Endometrium (tissue), 2 donors: Measurements from ENCODE around the gene SKI.
"Not testable (repeated sequence)": the region's sequence is repeated elsewhere in the genome, so short reads cannot be mapped to it uniquely, and the experiment has no call there.

ENCODE experiments used
- FAIRE-seq: peaks from 2 replicates; lab custom pipeline; 2012; peaks lifted over from hg19 to GRCh38; lab: Jason Lieb, UNC
- donor health status: control.
- donor health status: control.

SKI gene

GRCh38 chr1:2294033-2294724 lies 66.1 kb downstream of the SKI start:
- no peak for FAIRE-seq

- no peak for FAIRE-seq
Observed at GRCh38 chr1:2294725-2295078, 66.6 kb downstream of the SKI start.

GRCh38 chr1:2295526-2295925 lies 67.4 kb downstream of the SKI start:
- FAIRE-seq: no peak

GRCh38 chr1:2296211-2296610 lies 68.1 kb downstream of the SKI start:
- not testable (repeated sequence) for FAIRE-seq

- FAIRE-seq: no peak
Observed at GRCh38 chr1:2296614-2297013, 68.5 kb downstream of the SKI start.

- FAIRE-seq: no peak
Observed at GRCh38 chr1:2297246-2298011, 69.3 kb downstream of the SKI start.

- FAIRE-seq: no peak
Observed at GRCh38 chr1:2298685-2299084, 70.6 kb downstream of the SKI start.

GRCh38 chr1:2299131-2299627 lies 71.1 kb downstream of the SKI start:
- FAIRE-seq: no peak

GRCh38 chr1:2300004-2300771 lies 72.1 kb downstream of the SKI start:
- no peak for FAIRE-seq

GRCh38 chr1:2300851-2301606 lies 72.9 kb downstream of the SKI start:
- FAIRE-seq: no peak

- FAIRE-seq: no peak
Observed at GRCh38 chr1:2301607-2302291, 73.6 kb downstream of the SKI start.

- no peak for FAIRE-seq
Observed at GRCh38 chr1:2302292-2302925, 74.3 kb downstream of the SKI start.

- FAIRE-seq: no peak
Observed at GRCh38 chr1:2303016-2303775, 75.1 kb downstream of the SKI start.

- FAIRE-seq: no peak
Observed at GRCh38 chr1:2303781-2304180, 75.7 kb downstream of the SKI start.

- no peak for FAIRE-seq
Observed at GRCh38 chr1:2304282-2304681, 76.2 kb downstream of the SKI start.

GRCh38 chr1:2304921-2305681 lies 77.0 kb downstream of the SKI start:
- FAIRE-seq: no peak

- FAIRE-seq: no peak
Observed at GRCh38 chr1:2306151-2306978, 78.2 kb downstream of the SKI start.

GRCh38 chr1:2307064-2307605 lies 79.0 kb downstream of the SKI start:
- FAIRE-seq: no peak
